HCT116 (cell line): ENCODE results near the gene USP24. TPM values are rescaled to one million over a fixed set of nuclear protein-coding genes. Genes with fewer than 3 reads are reported as not detected.

Experiments
- ATAC-seq: fragments of 200-7000 bp; cut with Tn5 transposase; 2 replicates; pipeline ENCODE4 v1.9.1; 2020; ENCODE audit warnings: mild to moderate bottlenecking, moderate library complexity
- BruUV-seq: library from RNA; stranded (reverse); fragments of 400-500 nt; replicated peaks from 2 replicates; lab custom pipeline; 2021; lab: Mats Ljungman, UMichigan
- CTCF ChIA-PET: fragments of 300-600 bp; sonication (Branson Sonifier 250); formaldehyde crosslinking; loops from one replicate; lab custom pipeline; 2021; ENCODE audit warnings: antibody characterized with exemption; lab: Charles Lee
- POLR2A ChIA-PET: fragments of 300-600, 350-600 bp; sonication (Branson Sonifier 250); formaldehyde crosslinking; loops from one replicate; lab custom pipeline; 2021; ENCODE audit warnings: antibody characterized with exemption; lab: Charles Lee
- RAD21 ChIA-PET, 2 experiments: fragments of 300-600 bp; sonication (Branson Sonifier 250); formaldehyde crosslinking; loops; one replicate each; lab custom pipeline; 2023; ENCODE audit warnings: low total read pairs in 2 of 2; ENCODE audit not compliant: uncharacterized antibody in 2 of 2, unreplicated experiment in 2 of 2, low non-redundant PET in 1 of 2; lab: Charles Lee
- DNase-seq: peaks from one replicate; pipeline ENCODE4 v3.0.0-alpha.2; 2010; ENCODE audit warnings: low read depth, low spot score
- H2AFZ ChIP-seq: fragments of 200-600 bp; shearing (Covaris generic), sonication (generic); 2 replicates; pipeline ENCODE4 v1.6.1; 2017; ENCODE audit warnings: low read depth, mixed run types, mixed read lengths, antibody characterized with exemption, low read length; ENCODE audit not compliant: poor library complexity, severe bottlenecking
- H3K27ac ChIP-seq: 2 replicates; pipeline ENCODE4 v1.5.1; 2012; ENCODE audit warnings: low read depth, low read length
- H3K27me3 ChIP-seq: fragments of 200-600 bp; sonication (generic); 2 replicates; pipeline ENCODE4 v1.6.1; 2016; ENCODE audit warnings: mixed run types, low read length, mixed read lengths; ENCODE audit not compliant: insufficient read depth
- H3K36me3 ChIP-seq, 2 experiments: fragments of 200-500 bp in 1 of 2; fragments of 200-600 bp in 1 of 2; sonication (Bioruptor generic) in 1 of 2; sonication (generic) in 1 of 2; 2 replicates each; pipeline versions ENCODE4 v1.5.1 to v1.6.1; 2014 to 2016; ENCODE audit warnings: low read length in 2 of 2, inconsistent platforms in 1 of 2, mixed read lengths in 1 of 2, mixed run types in 1 of 2; ENCODE audit not compliant: insufficient read depth in 2 of 2, control insufficient read depth in 1 of 2
- H3K4me1 ChIP-seq, 2 experiments: fragments of 200-600 bp in 1 of 2; sonication (generic) in 1 of 2; 2 replicates each; pipeline versions ENCODE4 v1.5.1 to v1.6.1; 2012 to 2017; ENCODE audit warnings: low read length in 2 of 2, inconsistent platforms in 1 of 2, mild to moderate bottlenecking in 1 of 2, mixed read lengths in 1 of 2, mixed run types in 1 of 2, moderate library complexity in 1 of 2; ENCODE audit not compliant: insufficient read depth in 2 of 2, control insufficient read depth in 1 of 2
- H3K4me2 ChIP-seq: fragments of 200-600 bp; sonication (generic); 2 replicates; pipeline ENCODE4 v1.6.1; 2017; ENCODE audit warnings: mixed run types, low read length, mixed read lengths
- H3K4me3 ChIP-seq, 2 experiments: fragments of 200-600 bp in 1 of 2; sonication (generic) in 1 of 2; replicated peaks in 1 of 2; 2 replicates each; pipeline ENCODE4 v1.5.1; 2011 to 2016; ENCODE audit warnings: low read length in 2 of 2, control low read depth in 1 of 2, low read depth in 1 of 2, mild to moderate bottlenecking in 1 of 2, mixed read lengths in 1 of 2, mixed run types in 1 of 2
- H3K79me2 ChIP-seq: fragments of 200-600 bp; sonication (generic); 2 replicates; pipeline ENCODE4 v1.6.1; 2017; ENCODE audit warnings: mild to moderate bottlenecking, mixed run types, low read length, moderate library complexity, mixed read lengths; ENCODE audit not compliant: insufficient read depth
- H3K9ac ChIP-seq: fragments of 200-600 bp; sonication (generic); 2 replicates; pipeline ENCODE4 v1.6.1; 2016; ENCODE audit warnings: low read length, mixed read lengths
- H3K9me2 ChIP-seq: fragments of 200-600 bp; sonication (generic), shearing (Covaris generic); 2 replicates; pipeline ENCODE4 v1.6.1; 2017; ENCODE audit warnings: mixed run types, mild to moderate bottlenecking, moderate library complexity; ENCODE audit not compliant: insufficient read depth
- H3K9me3 ChIP-seq, 2 experiments: fragments of 200-500 bp in 1 of 2; fragments of 200-600 bp in 1 of 2; sonication (Bioruptor generic) in 1 of 2; sonication (generic) in 1 of 2; 2 replicates each; pipeline ENCODE4 v1.6.1; 2014 to 2017; ENCODE audit warnings: low read length in 2 of 2, mixed read lengths in 2 of 2, inconsistent platforms in 1 of 2, low read depth in 1 of 2, mild to moderate bottlenecking in 1 of 2, mixed run types in 1 of 2, moderate library complexity in 1 of 2; ENCODE audit not compliant: control insufficient read depth in 1 of 2, insufficient read depth in 1 of 2
- H4K20me1 ChIP-seq: fragments of 200-600 bp; sonication (generic), shearing (Covaris generic); 2 replicates; pipeline ENCODE4 v1.6.1; 2017; ENCODE audit warnings: mixed run types, mild to moderate bottlenecking, moderate library complexity; ENCODE audit not compliant: insufficient read depth
- EZH2phosphoT487 ChIP-seq: fragments of 200-600 bp; IDR thresholded peaks from 2 replicates; pipeline ENCODE4 v1.6.1; 2018; ENCODE audit warnings: antibody characterized with exemption, borderline replicate concordance
- JUND ChIP-seq: IDR thresholded peaks from 2 replicates; pipeline ENCODE4 v1.6.1; 2012
- POLR2A ChIP-seq: IDR thresholded peaks from 2 replicates; pipeline ENCODE4 v1.7.0; 2011; ENCODE audit warnings: borderline replicate concordance; ENCODE audit not compliant: insufficient read depth, insufficient read length; ENCODE audit errors: extremely low read depth
- POLR2AphosphoS5 ChIP-seq: IDR thresholded peaks from 2 replicates; pipeline ENCODE4 v1.6.1; 2011; ENCODE audit warnings: mild to moderate bottlenecking, low read depth, low read length, moderate library complexity
- SRF ChIP-seq: IDR thresholded peaks from 2 replicates; pipeline ENCODE4 v1.6.1; 2012; ENCODE audit warnings: low read depth
- TCF7L2 ChIP-seq: IDR thresholded peaks from 2 replicates; pipeline ENCODE4 v1.7.0; 2011; ENCODE audit warnings: borderline replicate concordance, inconsistent platforms; ENCODE audit not compliant: insufficient read depth, insufficient read length; ENCODE audit errors: extremely low read depth
- ZBTB33 ChIP-seq: IDR thresholded peaks from 2 replicates; pipeline ENCODE4 v1.6.1; 2011; ENCODE audit warnings: mild to moderate bottlenecking, low read length, moderate library complexity; ENCODE audit not compliant: insufficient replicate concordance; ENCODE audit errors: extremely low read depth
- ZNF274 ChIP-seq: fragments of 200-500 bp; sonication (Bioruptor generic); IDR thresholded peaks from 2 replicates; pipeline ENCODE4 v1.6.1; 2014; ENCODE audit warnings: mild to moderate bottlenecking, low read depth, low read length, inconsistent platforms
- intact Hi-C: fragments of 100-400 bp; cut with micrococcal nuclease; formaldehyde crosslinking; loops from 2 replicates; pipeline ENCODE4 v1.10.0; 2022
- total RNA-seq: library from RNA; stranded (reverse); gene quantifications from one replicate; pipeline ENCODE4 v1.2.1, GENCODE V29; 2021; ENCODE audit not compliant: unreplicated experiment
- TF ChIP-seq, protein P1 (sequence below), 3 experiments: fragments of 200-600 bp in 1 of 3; sonication (generic) in 1 of 3; IDR thresholded peaks in 2 of 3; conservative IDR thresholded peaks in 1 of 3; 2 replicates each; pipeline ENCODE4 v1.5.1; 2012 to 2017; ENCODE audit warnings: low read depth in 2 of 3, low read length in 2 of 3, antibody characterized with exemption in 1 of 3, borderline replicate concordance in 1 of 3, control low read depth in 1 of 3, mild to moderate bottlenecking in 1 of 3, mixed read lengths in 1 of 3, mixed run types in 1 of 3, moderate library complexity in 1 of 3; ENCODE audit not compliant: insufficient read depth in 1 of 3

The USP24 gene
- total RNA-seq, 1 experiment from 2014 or later: 34.2 TPM

GRCh38 chr1:55231745-55232144 lies 16.6 kb upstream of the USP24 start:
- Histone ChIP-seq H3K27ac (no peak overlapping the region), H3K27me3 (no peaks in the 10 kb centered on the region), H3K9ac (no peak overlapping the region), H3K4me3 (no peak overlapping the region), H3K9me2 (no peaks in the 10 kb centered on the region), H3K36me3 (no peaks in the 10 kb centered on the region), H3K9me3 (no peaks in the 10 kb centered on the region), H2AFZ (no peak overlapping the region), H3K79me2 (no peaks in the 10 kb centered on the region), H3K4me2 (no peak overlapping the region), H3K4me1 (peaks cover 2 to 5% of the 10 kb centered on the region in 2 experiments; a peak in 2 of 4 replicates), H4K20me1 (no peaks in the 10 kb centered on the region)
- TF ChIP-seq EZH2phosphoT487 (no peak), ZBTB33 (no peak), POLR2A (no peak), SRF (no peak), ZNF274 (no peak), POLR2AphosphoS5 (no peak), JUND (no peak), TCF7L2 (no peak)
- TF ChIP-seq, protein P1, sequence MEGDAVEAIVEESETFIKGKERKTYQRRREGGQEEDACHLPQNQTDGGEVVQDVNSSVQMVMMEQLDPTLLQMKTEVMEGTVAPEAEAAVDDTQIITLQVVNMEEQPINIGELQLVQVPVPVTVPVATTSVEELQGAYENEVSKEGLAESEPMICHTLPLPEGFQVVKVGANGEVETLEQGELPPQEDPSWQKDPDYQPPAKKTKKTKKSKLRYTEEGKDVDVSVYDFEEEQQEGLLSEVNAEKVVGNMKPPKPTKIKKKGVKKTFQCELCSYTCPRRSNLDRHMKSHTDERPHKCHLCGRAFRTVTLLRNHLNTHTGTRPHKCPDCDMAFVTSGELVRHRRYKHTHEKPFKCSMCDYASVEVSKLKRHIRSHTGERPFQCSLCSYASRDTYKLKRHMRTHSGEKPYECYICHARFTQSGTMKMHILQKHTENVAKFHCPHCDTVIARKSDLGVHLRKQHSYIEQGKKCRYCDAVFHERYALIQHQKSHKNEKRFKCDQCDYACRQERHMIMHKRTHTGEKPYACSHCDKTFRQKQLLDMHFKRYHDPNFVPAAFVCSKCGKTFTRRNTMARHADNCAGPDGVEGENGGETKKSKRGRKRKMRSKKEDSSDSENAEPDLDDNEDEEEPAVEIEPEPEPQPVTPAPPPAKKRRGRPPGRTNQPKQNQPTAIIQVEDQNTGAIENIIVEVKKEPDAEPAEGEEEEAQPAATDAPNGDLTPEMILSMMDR (IDR thresholded peaks at IDR 0.05 in 2 of 3, conservative IDR thresholded peaks at IDR 0.05 in 1 of 3; ENCODE audit: borderline replicate concordance in 1 of 3, insufficient read depth in 1 of 3, low read depth in 2 of 3, low read length in 2 of 3): no peak
- ChIA-PET RAD21 (no interaction called here), CTCF (no interaction called here), POLR2A (no interaction called here)
- DNase-seq (no peak), ATAC-seq (no peak)
- intact Hi-C loops: no loop called here
- BruUV-seq: no TSS peak
